Adipocyte (in vitro differentiated cells): ENCODE measurements around the gene SFXN5.
A peak's percentile ranks its signal among the peaks of the same experiment; 100 is the strongest.

Source experiments
- DNase-seq: peaks from one replicate; pipeline ENCODE4 v3.0.0-alpha.2; 2015; ENCODE audit warnings: low read depth
- H3K27me3 ChIP-seq: replicated peaks from 2 replicates; pipeline ENCODE4 v1.7.0; 2013; ENCODE audit warnings: mild to moderate bottlenecking, low read length, moderate library complexity; ENCODE audit not compliant: control insufficient read depth, insufficient read depth
- H3K36me3 ChIP-seq: 2 replicates; pipeline ENCODE4 v1.7.0; 2013; ENCODE audit warnings: low read length, mild to moderate bottlenecking, moderate library complexity; ENCODE audit not compliant: control insufficient read depth, insufficient read depth, severe bottlenecking
- H3K4me1 ChIP-seq: 2 replicates; pipeline ENCODE4 v1.7.0; 2013; ENCODE audit warnings: mild to moderate bottlenecking, low read length, moderate library complexity; ENCODE audit not compliant: control insufficient read depth, insufficient read depth
- H3K4me3 ChIP-seq: 2 replicates; pipeline ENCODE4 v1.7.0; 2013; ENCODE audit warnings: mild to moderate bottlenecking, low read length, moderate library complexity
- H3K9ac ChIP-seq: 2 replicates; pipeline ENCODE4 v1.7.0; 2013; ENCODE audit warnings: mild to moderate bottlenecking, low read length, moderate library complexity
- H3K9me3 ChIP-seq: 2 replicates; pipeline ENCODE4 v1.7.0; 2013; ENCODE audit warnings: mild to moderate bottlenecking, low read length, moderate library complexity; ENCODE audit not compliant: control insufficient read depth

The SFXN5 gene

DNA sequence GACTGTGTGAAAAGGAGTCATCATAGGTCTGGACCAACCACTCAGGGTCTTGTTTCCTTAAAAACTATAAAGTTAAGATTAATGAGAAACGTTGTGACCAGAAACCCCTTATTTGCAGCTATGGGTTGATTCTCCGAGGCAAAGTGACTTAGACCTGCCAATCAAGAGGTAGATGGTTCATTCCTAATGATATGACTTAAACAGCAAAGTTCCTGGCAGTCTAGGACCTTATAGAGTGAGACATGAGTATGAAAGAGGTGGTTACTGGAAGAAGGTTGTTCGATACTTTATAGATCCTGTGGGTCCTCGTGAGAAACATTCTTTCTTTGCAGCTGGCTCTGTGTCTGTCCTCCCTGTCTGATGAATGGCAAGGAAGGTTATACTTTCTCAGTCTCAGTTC lies 8.0 kb downstream of the SFXN5 start:
- no peak for DNase-seq
- H3K4me3 ChIP-seq = peak overlapping the region; percentile 46
- peak overlapping the region; percentile 62 for H3K9ac ChIP-seq
- no peaks in the 10 kb centered on the region for H3K27me3 ChIP-seq
- no peaks in the 10 kb centered on the region for H3K36me3 ChIP-seq
- H3K9me3 ChIP-seq = no peaks in the 10 kb centered on the region
- H3K4me1 ChIP-seq = peaks cover 21% of the 10 kb centered on the region

GRCh38 chr2:73059106-73059505 lies 12.4 kb downstream of the SFXN5 start:
- peaks cover 8% of the 10 kb centered on the region for H3K9me3 ChIP-seq
- DNase-seq = no peak
- peaks cover 14% of the 10 kb centered on the region for H3K4me1 ChIP-seq
- H3K27me3 ChIP-seq = no peaks in the 10 kb centered on the region
- no peak overlapping the region for H3K9ac ChIP-seq
- H3K4me3 ChIP-seq = no peak overlapping the region
- peaks cover 16% of the 10 kb centered on the region for H3K36me3 ChIP-seq

GRCh38 chr2:73054980-73055379 lies 16.5 kb downstream of the SFXN5 start:
- Histone ChIP-seq H3K4me3 (no peak overlapping the region), H3K36me3 (peaks cover 16% of the 10 kb centered on the region), H3K9ac (no peak overlapping the region), H3K4me1 (peaks cover 9% of the 10 kb centered on the region), H3K9me3 (peaks cover 8% of the 10 kb centered on the region), H3K27me3 (no peaks in the 10 kb centered on the region)
- no peak for DNase-seq

GRCh38 chr2:73053316-73054114 lies 18.0 kb downstream of the SFXN5 start:
- Histone ChIP-seq H3K4me1 (peaks cover 9% of the 10 kb centered on the region), H3K27me3 (no peaks in the 10 kb centered on the region), H3K4me3 (no peak overlapping the region), H3K9me3 (peaks cover 8% of the 10 kb centered on the region), H3K9ac (no peak overlapping the region), H3K36me3 (peaks cover 16% of the 10 kb centered on the region)
- no peak for DNase-seq

DNA sequence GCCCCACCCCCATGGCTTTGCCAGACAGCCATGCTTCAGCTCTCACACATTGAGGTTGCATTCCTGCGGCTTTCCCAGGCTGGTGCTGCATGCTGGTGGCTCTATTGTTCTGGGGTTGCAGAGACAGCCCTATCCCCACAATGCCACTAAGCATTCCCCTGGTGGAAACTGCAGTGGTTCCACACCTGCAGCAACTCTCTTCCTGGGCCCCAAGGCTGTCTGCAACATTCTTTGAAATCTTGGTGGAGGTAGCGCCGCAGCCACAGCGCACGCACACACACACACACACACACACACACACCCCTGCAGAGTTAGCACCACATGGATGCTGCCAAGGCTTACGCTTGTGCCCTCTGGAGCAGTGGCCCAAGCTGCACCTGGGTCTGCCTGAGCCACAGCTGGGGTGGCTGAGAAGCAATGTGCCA lies 21.4 kb downstream of the SFXN5 start:
- Histone ChIP-seq H3K4me3 (no peak overlapping the region), H3K4me1 (peaks cover 9% of the 10 kb centered on the region), H3K9me3 (no peaks in the 10 kb centered on the region), H3K36me3 (no peaks in the 10 kb centered on the region), H3K9ac (no peak overlapping the region), H3K27me3 (no peaks in the 10 kb centered on the region)
- no peak for DNase-seq

DNA sequence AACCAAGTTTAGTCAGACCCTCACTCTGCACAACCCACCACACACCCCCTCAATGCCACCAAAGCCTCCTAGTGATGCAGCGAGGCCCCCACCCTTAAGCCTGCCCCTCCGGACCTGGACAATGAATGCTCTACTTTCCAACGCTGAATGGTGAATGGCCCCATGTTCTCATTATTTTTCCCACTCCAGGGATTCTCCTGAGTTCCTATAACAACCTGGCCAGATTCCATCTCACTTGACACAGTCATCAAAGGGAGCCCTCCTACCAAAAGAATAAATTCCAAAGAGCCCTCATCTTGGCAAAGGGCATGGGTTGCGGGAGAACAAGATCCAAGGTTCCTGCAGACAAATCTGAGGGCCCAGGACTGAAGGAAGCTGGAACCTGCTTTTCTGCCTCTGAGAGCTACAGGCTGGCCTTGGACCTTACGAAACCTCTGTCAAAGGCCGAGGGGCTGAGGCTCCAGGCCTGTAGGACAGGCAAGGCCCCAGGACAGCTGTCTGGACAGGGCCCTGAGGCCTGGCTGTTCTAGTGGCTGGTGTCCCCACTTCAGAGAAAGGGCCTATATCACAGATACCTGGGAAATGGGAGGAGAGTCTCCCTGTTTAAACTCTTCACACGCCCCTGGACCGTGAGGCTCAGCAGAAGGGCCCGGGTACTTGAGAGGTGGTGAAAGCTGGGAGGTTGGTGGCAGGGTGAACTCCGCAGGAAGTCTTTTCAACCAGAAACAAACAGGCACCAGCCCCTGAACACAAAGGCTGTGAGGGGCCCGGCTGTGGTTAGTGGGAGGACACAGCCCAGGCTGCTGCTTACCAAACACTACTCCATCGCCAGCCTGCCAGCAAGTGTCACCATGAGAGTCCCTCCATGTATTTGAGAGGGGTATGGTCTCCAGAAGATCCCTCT lies 27.3 kb downstream of the SFXN5 start:
- Histone ChIP-seq H3K4me3 (no peak overlapping the region), H3K27me3 (no peaks in the 10 kb centered on the region), H3K36me3 (peaks cover 3% of the 10 kb centered on the region), H3K4me1 (peaks cover 4% of the 10 kb centered on the region), H3K9ac (no peak overlapping the region), H3K9me3 (no peaks in the 10 kb centered on the region)
- DNase-seq = no peak

DNA sequence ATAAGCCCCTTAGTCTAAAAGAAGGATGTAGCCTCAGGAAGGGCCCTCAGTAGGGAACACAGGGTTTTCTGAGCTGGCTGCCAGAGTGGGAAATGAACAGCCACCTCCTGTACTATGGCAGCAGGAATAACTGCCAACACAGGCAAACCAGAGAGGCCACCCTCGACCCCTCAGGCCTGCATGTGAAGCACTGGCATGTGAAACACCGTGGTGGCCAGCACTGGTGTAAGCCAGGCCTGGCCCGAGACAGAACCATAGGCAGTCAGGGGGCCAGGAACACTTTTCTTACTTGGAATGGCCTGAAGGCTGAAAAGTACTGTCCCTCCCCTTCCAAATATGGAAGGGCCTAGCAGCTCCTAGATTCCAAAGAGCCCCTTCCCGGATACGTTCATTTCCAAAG lies 28.2 kb downstream of the SFXN5 start:
- Histone ChIP-seq H3K9ac (no peak overlapping the region), H3K4me3 (no peak overlapping the region), H3K4me1 (peaks cover 4% of the 10 kb centered on the region), H3K9me3 (no peaks in the 10 kb centered on the region), H3K36me3 (peaks cover 5% of the 10 kb centered on the region), H3K27me3 (no peaks in the 10 kb centered on the region)
- no peak for DNase-seq

DNA sequence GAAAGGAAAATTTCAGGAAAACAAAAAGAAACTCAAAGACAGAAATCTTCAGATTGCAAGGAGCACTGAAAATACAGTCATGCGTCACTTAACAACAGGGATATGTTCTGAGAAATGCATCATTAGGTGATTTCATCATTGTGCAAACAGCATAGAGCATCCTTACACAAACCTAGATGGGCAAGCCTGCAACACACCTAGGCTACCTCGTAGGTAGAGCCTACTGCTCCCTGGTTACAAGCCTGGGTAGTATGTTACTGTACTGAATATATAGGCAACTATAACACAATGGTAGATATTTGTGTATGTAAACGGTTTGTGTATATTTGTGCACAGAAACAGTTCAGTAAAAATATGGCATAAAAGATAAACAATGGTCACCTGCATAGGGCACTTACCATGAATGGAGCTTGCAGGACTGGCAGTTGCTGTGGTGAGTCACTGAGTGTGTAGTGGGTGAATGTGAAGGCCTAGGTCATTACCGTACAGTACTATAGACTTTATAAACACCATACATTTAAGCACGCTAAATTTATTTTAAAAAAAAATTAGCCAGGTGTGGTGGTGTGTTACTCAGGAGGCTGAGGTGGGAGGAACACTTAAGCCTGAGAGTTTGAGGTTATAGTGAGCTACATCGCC lies 33.4 kb downstream of the SFXN5 start:
- no peak overlapping the region for H3K4me3 ChIP-seq
- H3K27me3 ChIP-seq = no peaks in the 10 kb centered on the region
- H3K9me3 ChIP-seq = no peaks in the 10 kb centered on the region
- H3K36me3 ChIP-seq = peaks cover 9% of the 10 kb centered on the region
- no peak overlapping the region for H3K9ac ChIP-seq
- peaks cover 15% of the 10 kb centered on the region for H3K4me1 ChIP-seq
- DNase-seq = no peak

DNA sequence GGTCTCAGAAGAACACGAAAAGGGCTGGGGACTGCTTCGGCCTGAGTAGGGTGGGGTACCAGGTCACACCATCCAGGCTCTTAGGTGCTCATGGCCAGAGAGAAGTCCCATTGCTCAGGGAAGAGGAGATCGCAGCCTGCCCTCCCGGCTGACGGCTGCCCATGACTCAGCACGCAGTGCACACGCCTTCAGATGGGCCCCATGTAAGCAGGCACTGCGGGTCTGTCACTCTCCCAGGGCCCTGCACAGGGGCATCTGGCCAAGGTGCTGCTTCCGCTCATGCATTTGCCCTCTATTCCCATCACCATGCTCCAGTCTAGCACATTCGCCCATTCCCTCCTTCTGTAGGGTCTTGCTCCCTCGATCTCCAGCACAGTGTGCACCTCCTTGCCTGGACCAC lies 34.7 kb downstream of the SFXN5 start:
- DNase-seq = no peak
- H3K9me3 ChIP-seq = no peaks in the 10 kb centered on the region
- no peak overlapping the region for H3K4me3 ChIP-seq
- peaks cover 9% of the 10 kb centered on the region for H3K36me3 ChIP-seq
- H3K4me1 ChIP-seq = peaks cover 15% of the 10 kb centered on the region
- H3K9ac ChIP-seq = no peak overlapping the region
- no peaks in the 10 kb centered on the region for H3K27me3 ChIP-seq

- Histone ChIP-seq H3K9me3 (no peaks in the 10 kb centered on the region), H3K4me3 (no peak overlapping the region), H3K9ac (no peak overlapping the region), H3K36me3 (peaks cover 9% of the 10 kb centered on the region), H3K4me1 (peaks cover 15% of the 10 kb centered on the region), H3K27me3 (no peaks in the 10 kb centered on the region)
- DNase-seq = no peak
Observed at GRCh38 chr2:73035899-73036711, 35.4 kb downstream of the SFXN5 start.
